ENCODE results near the gene FRMD5.

Gene FRMD5

GRCh38 chr15:43966646-43967045 is 228.4 kb downstream of the FRMD5 start:
- no peak for DNase-seq

GRCh38 chr15:43958861-43959330 is 236.2 kb downstream of the FRMD5 start:
- no peak for DNase-seq

- no peak for DNase-seq
Observed at GRCh38 chr15:43957724-43958123, 237.3 kb downstream of the FRMD5 start.

- no peak for DNase-seq
Observed at GRCh38 chr15:43955140-43955539, 239.9 kb downstream of the FRMD5 start.

GRCh38 chr15:43954181-43954621 is 240.9 kb downstream of the FRMD5 start:
- no peak for DNase-seq

- DNase-seq: no peak
Observed at GRCh38 chr15:43953402-43953801, 241.7 kb downstream of the FRMD5 start.

- DNase-seq: no peak
Observed at GRCh38 chr15:43950531-43950930, 244.5 kb downstream of the FRMD5 start.

GRCh38 chr15:43948691-43949325 is 246.3 kb downstream of the FRMD5 start:
- DNase-seq: no peak

GRCh38 chr15:43943511-43943910 is 251.6 kb downstream of the FRMD5 start:
- DNase-seq: no peak

GRCh38 chr15:43942194-43942593 is 252.9 kb downstream of the FRMD5 start:
- no peak for DNase-seq

GRCh38 chr15:43941555-43941954 is 253.5 kb downstream of the FRMD5 start:
- DNase-seq: no peak

GRCh38 chr15:43941071-43941470 is 254.0 kb downstream of the FRMD5 start:
- no peak for DNase-seq

- no peak for DNase-seq
Observed at GRCh38 chr15:43939070-43939469, 256.0 kb downstream of the FRMD5 start.

GRCh38 chr15:43934480-43934879 is 260.6 kb downstream of the FRMD5 start:
- no peak for DNase-seq

- no peak for DNase-seq
Observed at GRCh38 chr15:43932907-43933306, 262.2 kb downstream of the FRMD5 start.

GRCh38 chr15:43931790-43932435 is 263.2 kb downstream of the FRMD5 start:
- no peak for DNase-seq

GRCh38 chr15:43931119-43931518 is 264.0 kb downstream of the FRMD5 start:
- no peak for DNase-seq

- DNase-seq: no peak
Observed at GRCh38 chr15:43930556-43930955, 264.5 kb downstream of the FRMD5 start.

- DNase-seq: no peak
Observed at GRCh38 chr15:43930079-43930478, 265.0 kb downstream of the FRMD5 start.

- DNase-seq: no peak
Observed at GRCh38 chr15:43928152-43928551, 266.9 kb downstream of the FRMD5 start.

- DNase-seq: no peak
Observed at GRCh38 chr15:43927203-43927602, 267.9 kb downstream of the FRMD5 start.

GRCh38 chr15:43923553-43923952 is 271.5 kb downstream of the FRMD5 start:
- no peak for DNase-seq

GRCh38 chr15:43922021-43922420 is 273.1 kb downstream of the FRMD5 start:
- DNase-seq: no peak

- no peak for DNase-seq
Observed at GRCh38 chr15:43920815-43921214, 274.3 kb downstream of the FRMD5 start.

- no peak for DNase-seq
Observed at GRCh38 chr15:43920254-43920600, 274.8 kb downstream of the FRMD5 start.

Measured in inflammatory macrophage treated with lipopolysaccharide for 4 hours (primary cell).